ENCODE results near the gene C1orf87.
"Not testable (repeated sequence)": the region's sequence is repeated elsewhere in the genome, so short reads cannot be mapped to it uniquely, and the experiment has no call there.

Gene C1orf87

DNA sequence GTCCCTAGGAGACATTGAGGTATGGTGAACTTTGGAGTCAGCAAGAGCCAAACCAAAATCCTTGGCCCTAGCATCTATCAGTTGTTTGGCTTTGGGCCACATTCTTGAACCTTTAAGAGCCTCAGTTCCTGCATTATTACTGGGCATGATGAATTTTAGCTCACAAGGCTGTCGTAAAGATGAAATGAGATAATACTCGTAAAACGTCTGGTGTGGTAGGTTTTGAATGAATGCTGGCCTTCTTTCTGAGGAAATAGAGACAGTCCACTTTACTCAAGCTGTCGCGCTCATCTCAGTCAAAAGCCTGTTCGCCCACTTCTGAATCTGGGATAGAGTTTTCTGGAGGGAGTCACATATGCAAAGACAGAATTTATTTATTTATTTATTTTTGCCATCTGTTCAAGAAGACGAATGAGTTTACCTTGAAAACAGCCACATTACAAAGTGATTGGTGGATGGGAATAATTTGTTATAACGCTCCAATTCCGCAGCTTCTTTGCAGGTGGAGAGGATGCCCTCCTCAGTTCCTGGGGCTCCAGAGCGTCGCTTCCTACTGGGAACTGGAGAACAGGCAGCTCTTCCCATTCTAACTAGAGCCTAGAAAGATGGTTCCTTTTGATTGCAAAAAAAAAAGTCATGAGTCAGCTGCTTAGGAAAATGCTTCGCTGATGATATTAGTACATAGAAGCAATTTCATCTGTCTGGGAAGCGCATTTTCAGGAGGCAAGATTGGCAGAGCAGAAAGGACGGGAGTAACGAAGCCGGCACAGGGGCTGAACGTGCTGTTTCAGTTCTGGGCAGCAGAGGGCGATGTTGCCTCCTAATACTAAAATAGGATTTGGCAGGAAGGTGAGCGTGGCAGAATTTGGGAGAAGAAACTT lies 97.1 kb downstream of the C1orf87 start:
- DNase-seq (ENCODE audit: low read depth) = peak; percentile 69
- H3K4me3 ChIP-seq (replicated peaks; ENCODE audit: low read depth, low read length) = no peak overlapping the region
- TF ChIP-seq, protein P1, sequence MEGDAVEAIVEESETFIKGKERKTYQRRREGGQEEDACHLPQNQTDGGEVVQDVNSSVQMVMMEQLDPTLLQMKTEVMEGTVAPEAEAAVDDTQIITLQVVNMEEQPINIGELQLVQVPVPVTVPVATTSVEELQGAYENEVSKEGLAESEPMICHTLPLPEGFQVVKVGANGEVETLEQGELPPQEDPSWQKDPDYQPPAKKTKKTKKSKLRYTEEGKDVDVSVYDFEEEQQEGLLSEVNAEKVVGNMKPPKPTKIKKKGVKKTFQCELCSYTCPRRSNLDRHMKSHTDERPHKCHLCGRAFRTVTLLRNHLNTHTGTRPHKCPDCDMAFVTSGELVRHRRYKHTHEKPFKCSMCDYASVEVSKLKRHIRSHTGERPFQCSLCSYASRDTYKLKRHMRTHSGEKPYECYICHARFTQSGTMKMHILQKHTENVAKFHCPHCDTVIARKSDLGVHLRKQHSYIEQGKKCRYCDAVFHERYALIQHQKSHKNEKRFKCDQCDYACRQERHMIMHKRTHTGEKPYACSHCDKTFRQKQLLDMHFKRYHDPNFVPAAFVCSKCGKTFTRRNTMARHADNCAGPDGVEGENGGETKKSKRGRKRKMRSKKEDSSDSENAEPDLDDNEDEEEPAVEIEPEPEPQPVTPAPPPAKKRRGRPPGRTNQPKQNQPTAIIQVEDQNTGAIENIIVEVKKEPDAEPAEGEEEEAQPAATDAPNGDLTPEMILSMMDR (IDR thresholded peaks at IDR 0.05; ENCODE audit: low read length, missing control alignments) = peak; percentile 87

DNA sequence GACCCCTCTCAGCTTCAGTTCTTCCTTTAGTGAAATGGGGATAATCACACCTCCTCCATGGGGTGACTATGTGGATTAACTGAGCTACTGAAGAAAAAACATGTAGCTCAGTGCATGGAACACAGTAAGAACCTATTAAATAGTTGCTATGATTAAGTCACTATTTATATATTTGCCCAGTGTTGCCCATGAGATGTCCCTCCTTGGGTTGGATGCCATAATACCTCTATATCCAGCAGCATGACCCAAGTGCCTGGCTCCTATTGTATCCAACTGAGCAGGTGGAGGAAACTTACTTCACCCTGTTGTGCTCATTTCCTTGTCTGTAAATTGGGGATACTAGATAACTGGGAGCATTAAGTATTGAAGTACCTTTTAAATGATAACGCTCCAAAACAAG lies 99.9 kb downstream of the C1orf87 start:
- H3K4me3 ChIP-seq (replicated peaks; ENCODE audit: low read depth, low read length) = no peak overlapping the region

DNA sequence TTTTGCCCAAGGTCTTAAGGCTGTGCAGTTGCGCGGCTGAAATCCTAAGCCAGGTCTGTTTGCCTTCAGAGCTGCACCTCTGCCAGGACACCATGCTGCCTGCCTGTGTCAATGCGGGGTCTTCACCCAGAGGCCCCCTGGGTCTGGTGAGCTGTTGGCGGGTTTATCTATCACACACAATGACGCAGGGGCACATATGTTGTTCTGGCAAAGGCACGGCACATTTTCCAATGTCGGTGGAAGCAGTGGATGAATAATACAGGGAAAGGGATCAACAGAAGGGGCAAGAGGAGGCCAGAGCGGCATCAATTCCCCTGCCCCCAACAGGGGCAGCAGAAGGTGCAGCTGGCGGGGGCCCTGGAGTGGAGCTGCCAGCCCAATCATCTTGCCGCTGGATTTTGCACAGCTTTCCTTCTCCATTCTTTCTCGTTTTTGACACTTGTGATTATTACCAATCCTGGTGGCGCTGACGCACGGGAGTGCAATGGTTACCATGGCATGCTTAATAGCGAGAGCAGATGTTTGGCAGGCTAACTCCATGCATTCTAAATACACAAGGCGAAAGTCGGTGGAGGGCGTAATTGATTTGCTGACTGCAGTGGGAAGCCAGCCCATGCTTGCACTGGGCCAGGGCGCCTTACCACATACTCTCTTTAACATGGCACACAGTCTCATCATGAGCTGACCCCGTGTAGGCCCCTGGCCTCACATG lies 101.2 kb downstream of the C1orf87 start:
- TF ChIP-seq, protein P1 (IDR thresholded peaks at IDR 0.05; ENCODE audit: low read length, missing control alignments) = no peak

More for the DNA sequence above, 99.9 kb downstream of the C1orf87 start:
- DNase-seq (ENCODE audit: low read depth) = no peak
- TF ChIP-seq, protein P1 (IDR thresholded peaks at IDR 0.05; ENCODE audit: low read length, missing control alignments) = no peak

DNA sequence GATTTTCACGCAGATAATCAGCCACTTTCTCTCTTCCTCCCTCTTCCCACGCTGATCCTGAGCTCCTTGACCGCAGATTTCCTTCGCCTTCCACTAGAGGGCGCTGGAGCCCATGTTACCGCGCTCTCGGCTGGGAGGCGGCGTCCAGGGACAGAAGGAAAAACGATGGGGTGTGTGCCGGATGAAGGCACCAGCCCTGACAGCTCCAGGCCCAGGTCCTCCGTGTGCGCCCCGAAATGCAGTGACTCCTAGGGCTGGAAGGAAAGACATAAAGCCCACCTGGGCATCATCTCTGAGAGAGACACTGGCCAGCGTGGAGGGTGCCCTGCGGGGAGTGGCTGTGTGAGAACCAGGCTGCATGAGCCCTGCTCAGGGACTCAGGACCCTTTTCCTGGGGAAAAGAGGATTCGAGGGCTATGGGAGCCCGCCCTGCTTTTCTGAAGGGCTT lies 102.1 kb downstream of the C1orf87 start:
- no peak overlapping the region for H3K4me3 ChIP-seq (replicated peaks; ENCODE audit: low read depth, low read length)
- DNase-seq (ENCODE audit: low read depth) = peak; percentile 64
- TF ChIP-seq, protein P1 (IDR thresholded peaks at IDR 0.05; ENCODE audit: low read length, missing control alignments) = peak; percentile 86

More for the DNA sequence above, 101.2 kb downstream of the C1orf87 start:
- no peak for DNase-seq (ENCODE audit: low read depth)
- no peak overlapping the region for H3K4me3 ChIP-seq (replicated peaks; ENCODE audit: low read depth, low read length)

DNA sequence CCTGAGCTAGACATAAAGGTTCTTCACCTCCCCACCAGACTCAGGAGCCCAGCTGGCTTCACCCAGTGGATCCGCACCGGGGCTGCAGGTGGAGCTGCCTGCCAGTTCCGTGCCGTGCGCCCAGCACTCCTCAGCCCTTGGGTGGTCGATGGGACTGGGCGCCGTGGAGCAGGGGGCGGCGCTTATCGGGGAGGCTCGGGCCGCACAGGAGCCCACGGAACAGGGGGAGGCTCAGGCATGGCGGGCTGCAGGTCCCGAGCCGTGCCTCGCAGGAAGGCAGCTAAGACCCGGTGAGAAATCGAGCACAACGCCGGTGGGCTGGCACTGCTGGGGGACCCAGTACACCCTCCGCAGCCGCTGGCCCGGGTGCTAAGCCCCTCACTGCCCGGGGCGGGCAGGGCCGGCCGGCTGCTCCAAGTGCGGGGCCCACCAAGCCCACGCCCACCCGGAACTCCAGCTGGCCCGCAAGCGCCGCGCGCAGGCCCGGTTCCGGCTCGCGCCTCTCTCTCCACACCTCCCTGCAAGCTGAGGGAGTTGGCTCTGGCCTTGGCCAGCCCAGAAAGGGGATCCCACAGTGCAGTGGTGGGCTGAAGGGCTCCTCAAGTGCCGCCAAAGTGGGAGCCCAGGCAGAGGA lies 103.9 kb downstream of the C1orf87 start:
- not testable (repeated sequence) for DNase-seq (ENCODE audit: low read depth)

DNA sequence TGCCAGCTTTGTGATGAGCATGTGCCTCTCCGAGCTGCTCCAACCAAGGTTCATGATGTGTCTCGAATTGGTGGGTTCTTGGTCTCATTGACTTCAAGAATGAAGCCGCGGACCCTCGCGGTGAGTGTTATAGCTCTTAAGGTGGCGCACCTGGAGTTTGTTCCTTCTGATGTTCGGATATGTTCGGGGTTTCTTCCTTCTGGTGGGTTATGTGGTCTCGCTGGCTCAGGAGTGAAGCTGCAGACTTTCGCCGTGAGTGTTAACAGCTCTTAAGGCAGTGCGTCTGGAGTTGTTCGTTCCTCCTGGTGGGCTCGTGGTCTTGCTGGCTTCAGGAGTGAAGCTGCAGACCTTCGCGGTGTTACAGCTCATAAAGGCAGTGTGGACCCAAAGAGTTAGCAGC lies 104.8 kb downstream of the C1orf87 start:
- not testable (repeated sequence) for DNase-seq (ENCODE audit: low read depth); H3K4me3 ChIP-seq (replicated peaks; ENCODE audit: low read depth, low read length)

More for the DNA sequence above, 103.9 kb downstream of the C1orf87 start:
- not testable (repeated sequence) for H3K4me3 ChIP-seq (replicated peaks; ENCODE audit: low read depth, low read length)

DNA sequence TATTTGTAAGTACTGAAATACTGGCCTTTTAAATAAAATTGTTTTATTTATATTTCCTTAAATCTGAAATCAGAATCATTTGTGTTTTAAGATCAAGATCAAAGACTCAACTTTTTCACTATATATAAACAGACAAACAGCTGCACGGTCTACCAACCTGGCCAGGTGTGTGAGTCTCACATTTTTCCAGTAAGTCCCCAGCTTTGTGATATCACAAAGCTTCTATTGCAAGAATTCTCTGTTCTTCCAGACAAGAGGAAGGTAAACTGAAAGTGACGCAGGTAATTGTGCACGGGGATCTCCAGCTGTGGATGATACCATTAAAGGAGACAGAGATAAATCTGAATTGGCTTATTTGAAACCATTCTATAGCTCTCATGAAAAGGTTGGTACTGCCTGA lies 105.8 kb downstream of the C1orf87 start:
- TF ChIP-seq, protein P1 (IDR thresholded peaks at IDR 0.05; ENCODE audit: low read length, missing control alignments) = no peak
- DNase-seq (ENCODE audit: low read depth) = no peak
- H3K4me3 ChIP-seq (replicated peaks; ENCODE audit: low read depth, low read length) = no peak overlapping the region
